NB4 (cell line): ENCODE results near the gene SERTAD3.
A peak's percentile ranks its signal among the peaks of the same experiment; 100 is the strongest.

Experiments
- DNase-seq: peaks from one replicate; pipeline ENCODE4 v3.0.0; 2010; ENCODE audit warnings: low read depth
- H3K4me3 ChIP-seq: one replicate; pipeline ENCODE4 v1.5.1; 2011; ENCODE audit warnings: mild to moderate bottlenecking, low read depth, low read length, moderate library complexity
- CTCF ChIP-seq: IDR thresholded peaks from one replicate; pipeline ENCODE4 v1.5.1; 2012; ENCODE audit warnings: low read depth, low read length
- MAX ChIP-seq: IDR thresholded peaks from 2 replicates; pipeline ENCODE4 v1.6.1; 2011; ENCODE audit warnings: low read depth, low read length
- MYC ChIP-seq: IDR thresholded peaks from 2 replicates; pipeline ENCODE4 v1.6.1; 2011; ENCODE audit warnings: low read depth, low read length
- POLR2A ChIP-seq: IDR thresholded peaks from 2 replicates; pipeline ENCODE4 v1.6.1; 2011; ENCODE audit warnings: mild to moderate bottlenecking; ENCODE audit not compliant: insufficient read length; ENCODE audit errors: extremely low read depth

SERTAD3 gene

GRCh38 chr19:40403262-40403984, 40.7 kb downstream of the SERTAD3 start:
- TF ChIP-seq CTCF = no peak
- TF ChIP-seq MYC = no peak
- TF ChIP-seq POLR2A = no peak
- no peak for TF ChIP-seq MAX
- peak; percentile 87 for DNase-seq
- H3K4me3 ChIP-seq = no peak overlapping the region

GRCh38 chr19:40400559-40400958, 43.6 kb downstream of the SERTAD3 start:
- no peak for TF ChIP-seq POLR2A
- TF ChIP-seq MAX = no peak
- no peak for TF ChIP-seq CTCF
- no peak for TF ChIP-seq MYC
- no peak for DNase-seq
- no peak overlapping the region for H3K4me3 ChIP-seq

- no peak for TF ChIP-seq POLR2A
- DNase-seq = no peak
- no peak overlapping the region for H3K4me3 ChIP-seq
Observed at GRCh38 chr19:40398417-40399131, 45.6 kb downstream of the SERTAD3 start.

GRCh38 chr19:40397568-40397906, 46.6 kb downstream of the SERTAD3 start:
- TF ChIP-seq MYC (no peak), CTCF (no peak), MAX (no peak), POLR2A (no peak)
- H3K4me3 ChIP-seq = no peak overlapping the region
- no peak for DNase-seq

- H3K4me3 ChIP-seq = no peak overlapping the region
- TF ChIP-seq CTCF (no peak), POLR2A (no peak)
- DNase-seq = no peak
Observed at GRCh38 chr19:40396886-40397567, 47.1 kb downstream of the SERTAD3 start.

GRCh38 chr19:40395956-40396355, 48.2 kb downstream of the SERTAD3 start:
- H3K4me3 ChIP-seq = no peak overlapping the region
- DNase-seq = no peak
- no peak for TF ChIP-seq CTCF
- TF ChIP-seq POLR2A = no peak
- no peak for TF ChIP-seq MYC
- TF ChIP-seq MAX = no peak
